Activated CD4-positive, alpha-beta T cell treated with anti-CD3 and anti-CD28 coated beads for 24 hours (primary cell): Measurements from ENCODE around the gene SLX4IP.

Source experiments
- DNase-seq, 2 donors: peaks; one replicate each; pipeline ENCODE4 v3.0.0-alpha.2; 2020; ENCODE audit warnings: low read depth in 2 of 2

The SLX4IP gene

DNA sequence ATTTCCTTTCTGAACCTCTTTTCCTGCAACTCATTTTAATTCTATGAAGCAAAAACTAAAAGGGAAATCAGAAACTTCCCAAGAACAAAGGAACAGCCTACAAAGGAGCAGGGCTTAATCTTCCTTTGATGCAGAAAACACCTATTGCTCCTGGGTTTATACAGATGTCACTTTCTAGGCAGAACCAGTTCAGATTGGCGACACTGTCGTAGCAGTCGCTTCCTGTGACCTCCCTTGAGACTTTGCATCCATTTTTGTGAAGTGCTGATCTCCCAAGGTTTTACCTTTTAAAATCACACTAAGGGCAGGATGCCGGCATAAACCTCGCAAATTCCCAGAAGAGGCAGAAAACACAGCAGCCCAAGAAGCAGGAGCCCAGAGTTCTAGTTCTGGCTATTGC is 198.6 kb downstream of the SLX4IP start:
- DNase-seq: no peak

DNA sequence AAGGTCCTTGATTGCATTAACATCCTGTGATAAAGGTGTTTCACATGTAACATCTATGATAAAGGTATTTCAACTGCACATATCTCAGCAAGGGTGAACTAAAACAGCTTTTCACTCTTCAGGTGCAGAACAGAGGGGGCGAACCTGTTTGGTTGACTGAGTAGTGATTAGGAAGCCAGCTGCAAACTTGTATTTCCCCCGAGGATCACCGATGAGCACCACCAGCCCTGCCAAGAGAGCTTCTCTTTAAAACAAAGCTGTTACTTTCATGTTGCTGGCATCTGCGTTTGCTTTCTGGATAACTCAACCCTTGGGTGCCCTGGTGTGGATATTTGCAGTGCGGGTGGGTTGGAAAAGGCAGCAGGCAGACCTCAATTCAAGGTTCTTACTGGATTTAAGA is 199.1 kb downstream of the SLX4IP start:
- DNase-seq: no peak

DNA sequence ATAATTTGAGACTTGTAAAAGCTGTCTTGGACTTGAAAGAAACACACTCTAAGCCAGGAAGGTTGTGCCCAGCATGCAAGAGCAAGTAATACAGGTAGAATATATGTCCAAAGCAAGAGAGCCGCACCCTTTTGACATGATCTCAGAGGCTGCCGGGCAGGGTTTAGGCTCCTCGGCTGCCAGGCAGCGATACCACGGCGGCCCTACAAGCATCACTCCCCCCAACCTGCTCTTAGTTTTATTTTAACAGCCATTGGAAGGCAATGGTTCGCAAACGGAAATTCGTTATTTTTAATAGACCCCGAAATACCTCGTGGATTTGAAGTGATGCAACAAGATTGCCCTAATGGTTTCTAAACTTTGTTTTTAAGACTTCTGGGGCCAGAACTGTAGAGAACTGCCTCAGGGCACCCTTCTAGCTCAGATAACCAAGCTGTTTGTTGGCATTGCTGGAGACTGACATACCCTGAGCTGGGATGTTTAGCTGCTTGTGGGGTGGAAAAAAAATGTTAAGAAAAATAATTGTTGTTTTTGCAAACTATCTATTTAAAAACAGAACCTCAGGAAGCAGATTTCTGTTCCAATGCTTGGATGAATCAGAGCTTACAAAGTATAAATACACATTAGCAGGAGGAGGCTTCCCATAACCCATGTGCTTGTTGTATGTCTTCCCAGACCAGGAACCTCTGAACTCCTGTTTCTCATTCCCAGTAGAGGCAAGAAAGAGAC is 199.7 kb downstream of the SLX4IP start:
- no peak for DNase-seq

DNA sequence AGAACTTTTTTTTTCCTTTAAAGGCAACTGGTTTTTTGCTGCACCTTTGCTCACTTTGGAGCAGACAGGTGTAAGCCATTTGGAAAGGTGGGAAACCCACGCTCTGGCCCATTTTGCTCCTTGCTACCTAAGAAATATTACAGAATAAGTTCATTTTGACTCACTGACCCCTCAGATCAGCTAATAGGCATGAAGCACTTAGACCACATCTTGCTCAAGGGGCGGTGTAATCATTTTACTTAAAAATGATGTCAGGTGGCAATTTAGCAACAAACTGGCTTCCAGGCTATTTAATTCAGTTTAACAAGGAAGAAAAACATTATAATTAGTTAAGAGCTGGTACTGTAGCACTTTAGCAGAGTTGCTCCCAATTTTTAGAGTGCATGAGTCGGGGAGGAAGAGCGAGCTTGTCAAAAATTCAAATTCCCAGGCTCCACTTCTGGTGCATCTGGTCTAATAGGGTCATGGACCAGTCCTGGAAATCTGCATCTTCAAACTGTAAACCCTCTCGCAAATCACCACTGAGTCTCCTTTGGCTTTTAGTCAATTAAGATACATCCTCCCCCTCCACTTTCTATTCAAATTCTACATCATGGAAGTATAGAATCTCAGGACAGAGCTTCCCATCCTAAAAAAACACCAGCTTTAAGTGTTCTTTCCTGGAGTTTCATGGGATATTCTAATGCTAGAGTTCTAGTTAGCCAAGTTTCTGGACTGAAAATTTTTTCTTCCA is 200.5 kb downstream of the SLX4IP start:
- no peak for DNase-seq

DNA sequence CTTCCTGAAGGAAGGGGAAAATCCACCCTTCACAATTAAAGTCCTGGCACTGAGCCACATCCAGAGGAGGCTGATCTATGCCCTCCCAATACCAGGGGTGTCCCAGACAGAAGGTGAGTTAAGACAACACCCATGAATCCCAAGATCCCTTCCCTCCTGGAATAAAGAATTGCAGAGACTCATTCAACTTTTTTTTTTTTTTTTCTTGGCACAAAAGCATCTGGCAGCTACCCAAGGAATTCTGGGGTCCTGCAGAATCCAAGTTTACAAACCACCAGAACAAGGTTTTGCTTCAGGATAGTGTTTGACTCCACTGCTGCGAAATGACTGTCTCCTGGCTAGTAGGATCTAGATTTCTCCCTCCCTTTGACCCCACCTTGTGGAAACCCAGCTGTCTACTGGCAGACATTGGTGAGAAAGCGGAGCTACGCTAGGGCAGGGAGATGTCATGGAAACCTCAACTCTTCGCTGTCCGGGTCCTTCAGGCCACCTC is 201.3 kb downstream of the SLX4IP start:
- no peak for DNase-seq

DNA sequence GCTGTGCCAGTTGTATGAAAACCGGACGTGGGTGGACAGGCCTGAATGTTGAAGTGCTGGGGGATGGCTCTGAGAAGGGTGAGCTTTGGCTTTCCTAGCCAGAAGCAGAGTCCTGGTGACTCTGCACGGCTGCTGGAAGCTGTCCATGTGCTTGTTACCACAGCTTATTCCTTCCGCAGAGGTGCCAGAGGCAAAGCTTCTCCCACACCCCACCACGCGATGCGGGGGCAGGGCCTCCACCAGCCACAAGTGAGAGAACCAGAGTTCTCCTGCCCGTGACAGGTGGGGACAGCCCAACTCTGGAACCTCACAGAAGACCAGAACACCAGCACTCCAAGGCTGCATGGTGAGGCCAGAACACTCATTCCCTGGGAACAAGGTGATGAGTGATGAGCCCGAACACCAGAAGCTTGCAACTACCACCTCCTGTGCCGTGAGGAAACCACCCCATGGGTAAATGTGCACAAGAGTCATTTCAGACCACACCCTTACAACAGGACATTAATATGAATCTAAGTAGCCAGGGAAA is 202.0 kb downstream of the SLX4IP start:
- no peak for DNase-seq

DNA sequence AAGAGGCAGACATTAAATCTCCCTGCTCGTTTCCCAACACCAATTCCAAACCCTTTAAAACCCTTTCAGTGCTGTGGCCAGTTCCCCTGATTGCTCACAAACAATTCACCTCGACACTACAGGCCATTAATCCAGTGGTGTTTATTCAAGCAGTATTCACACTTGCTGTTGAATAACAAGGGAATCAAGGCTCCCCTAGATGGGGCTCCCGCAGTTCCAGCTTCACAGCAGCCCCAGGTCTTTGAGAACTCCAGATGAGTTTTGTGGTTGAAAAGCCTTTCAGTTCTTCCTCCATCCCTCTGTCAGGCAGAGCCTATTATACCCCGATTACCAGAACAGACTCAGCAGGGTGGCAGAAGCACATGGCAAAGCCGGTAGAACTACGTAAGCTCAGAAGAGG is 202.5 kb downstream of the SLX4IP start:
- DNase-seq: no peak

DNA sequence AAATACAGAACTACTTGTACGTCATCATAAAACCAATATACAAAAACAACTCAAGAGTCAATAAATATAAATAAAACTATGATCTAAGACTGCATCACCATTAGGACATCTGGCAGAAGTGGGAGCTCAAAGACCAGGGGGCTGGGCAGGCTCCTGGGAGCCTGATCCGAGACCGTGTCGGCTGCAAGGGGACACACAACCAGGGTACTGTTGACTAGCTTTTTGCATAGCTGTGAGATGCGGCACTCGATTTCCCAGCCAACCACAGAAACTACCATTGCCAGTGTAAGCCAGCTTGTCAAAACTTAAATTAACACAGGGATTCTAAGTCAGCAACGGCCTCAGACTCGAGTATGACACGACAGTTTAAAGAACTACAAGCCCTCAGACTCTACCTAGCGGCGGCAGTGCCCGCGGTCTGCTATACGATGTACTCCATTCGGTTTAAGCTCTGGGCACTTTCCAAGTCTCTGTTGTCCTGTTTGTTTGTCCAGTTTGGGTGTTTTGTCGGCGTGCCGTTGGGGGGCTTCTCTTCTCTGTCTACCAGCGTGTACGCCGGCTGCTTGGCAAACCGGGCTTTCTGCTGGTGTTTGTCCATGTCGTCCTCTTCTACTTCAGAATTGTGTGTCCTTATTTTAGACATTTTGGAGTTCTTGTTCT is 204.1 kb downstream of the SLX4IP start:
- DNase-seq: no peak

DNA sequence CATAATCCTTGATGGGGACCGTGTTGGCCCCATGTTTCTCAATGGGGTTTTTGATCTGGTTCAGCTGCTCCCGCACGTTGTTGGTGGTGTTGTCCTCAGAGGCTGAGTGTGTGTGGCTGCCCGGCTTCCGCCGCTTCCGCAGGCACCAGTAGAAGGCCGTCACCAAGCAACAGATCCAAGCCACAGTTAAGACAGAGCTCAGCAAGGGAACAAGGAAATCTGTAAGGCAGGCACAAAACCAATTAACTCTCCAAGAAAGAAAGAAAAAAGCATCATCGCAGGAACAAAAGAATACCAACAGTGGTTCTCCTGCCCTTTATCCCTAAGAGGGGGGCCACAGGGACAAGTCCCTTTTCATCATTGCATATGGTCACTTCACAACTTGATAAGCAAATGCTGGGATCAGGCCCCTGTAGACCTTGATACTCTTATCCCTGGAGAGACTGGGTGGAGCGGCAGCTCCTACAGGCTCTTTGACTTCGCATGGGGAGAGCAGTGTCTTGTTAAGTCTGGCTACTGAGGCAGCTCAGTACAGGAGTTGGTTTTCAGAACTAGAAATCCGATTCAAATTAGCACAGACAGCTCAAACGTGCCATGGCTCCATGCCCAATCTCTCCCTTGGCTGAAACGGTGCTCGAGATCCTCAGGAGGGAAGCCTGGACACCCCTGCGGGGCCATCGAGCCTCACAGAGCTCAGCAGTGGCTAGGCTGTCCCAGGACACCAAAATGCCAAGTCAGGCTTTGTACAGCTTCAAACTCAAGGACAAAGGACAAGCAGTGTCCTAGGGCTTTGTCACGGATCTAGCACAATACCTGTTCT is 204.8 kb downstream of the SLX4IP start:
- DNase-seq: no peak

DNA sequence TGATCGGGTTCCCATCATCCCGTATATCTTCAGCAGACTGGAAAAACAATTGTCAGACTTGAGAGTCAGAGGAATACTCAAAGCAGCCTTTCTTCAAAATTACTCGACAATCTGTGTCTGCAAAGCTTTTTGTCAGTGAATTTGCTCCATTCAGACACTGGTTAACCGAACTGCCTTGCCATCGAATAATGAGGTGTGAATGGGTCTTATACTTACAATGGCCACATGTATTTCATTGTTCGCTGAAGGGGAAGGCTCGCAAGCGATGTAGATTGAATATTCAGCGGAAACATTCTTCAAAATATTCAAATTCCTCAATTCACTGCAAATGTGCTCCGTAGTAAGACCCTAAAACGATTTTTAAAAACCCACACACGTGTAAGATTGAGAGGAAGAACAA is 205.8 kb downstream of the SLX4IP start:
- DNase-seq: no peak

DNA sequence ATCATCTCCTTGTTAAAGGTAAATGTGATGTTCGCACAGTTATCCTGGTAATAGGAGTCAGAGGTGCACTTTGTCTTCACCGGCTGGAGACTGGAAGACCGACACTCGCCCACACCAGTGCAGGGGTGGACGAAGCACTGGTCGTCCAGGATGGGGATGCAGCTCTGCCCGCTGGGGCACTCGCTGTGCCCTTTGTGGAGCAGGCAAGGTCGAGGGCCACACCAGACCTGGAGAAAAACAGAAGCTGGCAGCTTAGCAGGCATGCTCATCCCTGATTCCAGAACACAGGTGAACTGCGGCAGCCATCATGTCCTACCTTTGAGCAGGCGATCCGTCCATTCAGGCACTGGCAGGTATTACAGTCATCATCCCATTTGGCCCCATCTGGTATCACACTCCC is 206.4 kb downstream of the SLX4IP start:
- no peak for DNase-seq

DNA sequence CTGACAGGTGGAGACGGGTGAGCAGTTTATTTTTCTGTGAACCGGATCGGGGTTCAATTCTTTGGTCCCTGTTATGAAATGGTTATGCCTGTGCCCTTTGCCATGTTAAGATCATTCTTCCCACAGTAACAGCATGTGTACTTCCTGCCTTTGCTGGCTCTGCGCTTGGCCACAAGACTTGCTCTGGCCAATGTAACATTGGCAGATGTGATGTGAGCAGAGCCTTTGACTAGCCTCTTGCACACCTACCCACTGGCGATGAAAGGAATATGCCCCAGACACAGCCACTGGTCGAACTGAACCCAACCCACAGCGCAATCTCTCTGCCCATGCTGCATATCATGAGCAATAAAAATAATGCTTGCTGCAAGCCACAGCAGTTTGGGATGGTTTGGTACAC is 206.8 kb downstream of the SLX4IP start:
- DNase-seq: no peak

DNA sequence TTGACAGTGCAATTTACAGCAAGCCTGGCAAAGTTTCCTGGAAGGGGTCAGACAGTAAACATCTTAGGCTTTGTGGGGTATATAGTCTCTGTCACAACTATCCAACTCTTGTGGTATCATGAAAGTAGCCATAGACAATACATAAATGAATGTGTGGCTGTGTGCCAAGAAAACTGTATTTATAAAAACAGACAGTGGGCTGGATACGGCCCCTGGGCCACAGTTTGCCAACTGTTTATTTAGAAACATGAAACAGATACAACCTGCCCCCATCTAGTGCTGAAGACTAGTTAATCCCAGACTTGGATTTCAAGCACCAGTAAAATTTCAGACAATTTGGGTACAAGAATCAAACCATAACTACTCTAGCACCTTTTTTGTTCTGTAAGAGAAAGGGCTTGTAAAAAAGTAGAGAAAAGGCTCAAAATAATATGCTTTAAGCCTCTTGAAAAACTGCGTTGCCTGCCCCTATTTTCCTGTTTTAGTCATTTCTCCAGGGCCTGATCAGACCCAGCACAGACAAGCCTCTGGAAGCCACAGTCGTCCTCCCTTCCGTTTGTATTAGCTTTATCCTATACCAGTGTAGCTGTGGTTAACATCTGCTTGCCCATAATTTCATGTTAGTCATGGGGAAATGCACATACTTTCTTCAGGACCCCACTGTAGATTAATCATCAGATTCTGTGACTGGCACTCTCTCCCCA is 207.9 kb downstream of the SLX4IP start:
- no peak for DNase-seq

DNA sequence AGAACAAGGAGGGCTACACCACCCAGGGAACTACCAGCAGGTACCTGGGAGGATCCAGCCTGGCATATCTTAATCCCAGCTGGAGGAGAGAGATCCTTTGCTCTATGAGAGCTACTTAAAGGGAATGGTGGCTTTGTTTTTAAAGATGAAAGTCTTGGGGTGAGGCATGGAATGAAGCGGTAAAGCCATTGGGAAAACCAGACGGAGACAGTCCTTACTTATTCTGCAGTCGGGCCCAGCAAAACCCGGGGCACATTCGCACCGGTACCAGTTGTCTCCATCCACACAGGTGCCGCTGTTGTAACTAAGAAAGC is 208.4 kb downstream of the SLX4IP start:
- no peak for DNase-seq

DNA sequence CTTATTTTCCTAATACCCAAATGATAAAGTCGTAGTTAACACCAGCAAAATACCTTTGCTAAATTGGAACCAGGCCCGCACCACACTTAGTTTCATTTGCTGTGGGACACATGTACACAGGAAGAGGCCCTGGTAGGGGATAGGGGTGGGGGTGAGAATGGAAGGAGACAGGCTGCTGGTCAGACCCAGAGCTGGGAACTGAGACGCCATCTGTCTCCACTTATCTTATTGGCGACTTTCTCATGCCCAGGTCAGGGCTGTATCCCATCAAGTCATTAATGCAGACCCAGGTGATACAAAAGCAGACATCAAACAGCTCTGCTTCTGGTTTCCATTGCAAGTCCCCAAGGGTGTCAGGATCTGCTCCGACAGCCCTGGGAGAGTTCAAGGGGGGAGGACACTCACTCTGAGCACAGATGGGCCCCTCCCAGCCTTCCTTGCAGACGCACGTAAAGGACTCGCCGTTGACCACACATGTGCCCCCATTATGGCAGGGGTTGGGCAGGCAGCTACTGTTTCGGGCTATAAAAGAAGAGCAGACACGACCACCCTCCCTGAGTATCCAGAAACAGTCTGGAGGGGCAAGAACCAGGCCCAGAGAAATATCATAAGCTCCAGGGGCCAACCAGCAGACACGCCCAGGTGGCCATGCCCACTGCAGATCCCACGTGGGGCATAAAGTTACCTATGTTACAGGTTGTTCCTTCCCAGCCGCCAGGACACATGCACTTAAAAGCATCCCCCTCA is 209.5 kb downstream of the SLX4IP start:
- DNase-seq: no peak

DNA sequence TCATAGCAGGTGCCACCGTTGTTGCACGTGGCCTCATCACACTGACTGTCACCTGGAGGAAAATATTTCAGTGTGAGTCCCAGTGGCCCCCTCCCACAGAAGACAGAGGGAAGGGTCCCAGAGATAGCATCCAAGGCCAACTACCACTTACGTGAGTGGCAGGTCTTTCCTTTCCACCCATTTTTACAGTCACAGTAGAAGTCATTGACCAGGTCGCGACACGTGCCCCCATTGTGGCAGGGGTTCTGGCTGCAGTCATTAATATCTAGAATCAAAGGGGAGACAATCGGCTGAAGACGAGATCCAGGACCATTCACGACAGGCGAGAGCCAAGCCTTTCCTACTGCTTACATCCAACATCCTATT is 210.1 kb downstream of the SLX4IP start:
- DNase-seq: no peak

DNA sequence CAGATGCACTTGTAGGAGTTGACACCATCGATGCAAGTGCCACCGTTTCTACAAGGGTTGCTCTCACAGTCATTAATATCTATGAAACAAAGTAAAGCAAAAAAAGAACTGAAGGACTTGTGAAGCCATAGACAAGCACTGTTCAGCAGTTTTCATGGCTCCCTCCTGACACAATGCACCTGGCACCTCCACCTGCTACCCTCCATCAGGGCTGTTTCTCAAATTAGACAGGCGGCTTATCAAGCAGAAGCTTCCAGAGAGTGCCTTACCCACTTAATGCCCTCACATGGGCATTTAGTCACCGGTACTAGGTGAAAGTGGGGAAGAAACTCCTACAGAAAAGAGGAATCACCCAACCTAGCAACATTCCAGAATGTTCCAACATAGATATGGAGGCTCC is 210.9 kb downstream of the SLX4IP start:
- DNase-seq: no peak

DNA sequence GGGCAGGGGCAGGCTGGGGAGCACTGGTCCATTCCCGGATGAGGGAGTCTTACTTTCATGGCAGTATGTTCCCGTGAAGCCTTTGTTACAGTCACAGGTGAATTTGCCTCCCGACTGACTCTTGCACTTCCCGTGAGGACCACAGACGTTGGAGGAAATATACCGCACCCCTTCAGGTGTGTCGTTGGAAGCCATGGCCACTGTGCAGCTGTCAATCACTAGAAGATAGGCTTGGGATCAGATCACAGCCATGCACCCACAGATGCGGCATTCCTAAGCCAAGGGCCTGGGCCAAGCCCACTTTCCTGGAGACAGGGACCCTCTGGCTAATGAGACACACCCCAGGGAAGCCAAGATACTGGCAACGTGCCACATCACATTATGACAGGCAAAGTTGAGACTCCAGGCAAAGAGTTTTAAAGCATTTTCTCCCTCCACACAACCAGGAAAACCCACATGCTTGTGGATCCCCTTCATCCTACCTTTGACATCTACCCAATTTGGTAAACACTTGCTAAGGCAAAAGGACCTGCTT is 211.8 kb downstream of the SLX4IP start:
- DNase-seq: no peak

DNA sequence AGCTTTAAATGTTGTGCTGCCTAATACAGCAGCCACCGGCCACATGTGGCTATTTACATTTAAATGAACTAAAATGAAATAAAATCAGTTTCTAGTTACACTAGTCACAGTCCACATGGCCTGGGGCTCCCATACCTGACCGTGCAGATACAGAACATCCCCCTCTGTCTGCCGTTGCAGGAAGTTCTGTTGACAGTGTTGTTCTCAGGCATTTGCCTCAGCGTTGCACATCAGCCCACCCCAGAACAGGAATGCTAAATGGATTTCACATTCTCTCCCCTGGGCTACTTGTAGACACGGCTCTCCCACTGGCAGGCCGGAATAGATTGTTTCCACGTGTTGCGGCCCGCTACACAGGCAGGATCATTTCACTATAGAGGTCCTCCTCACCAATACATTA is 212.4 kb downstream of the SLX4IP start:
- DNase-seq: no peak

DNA sequence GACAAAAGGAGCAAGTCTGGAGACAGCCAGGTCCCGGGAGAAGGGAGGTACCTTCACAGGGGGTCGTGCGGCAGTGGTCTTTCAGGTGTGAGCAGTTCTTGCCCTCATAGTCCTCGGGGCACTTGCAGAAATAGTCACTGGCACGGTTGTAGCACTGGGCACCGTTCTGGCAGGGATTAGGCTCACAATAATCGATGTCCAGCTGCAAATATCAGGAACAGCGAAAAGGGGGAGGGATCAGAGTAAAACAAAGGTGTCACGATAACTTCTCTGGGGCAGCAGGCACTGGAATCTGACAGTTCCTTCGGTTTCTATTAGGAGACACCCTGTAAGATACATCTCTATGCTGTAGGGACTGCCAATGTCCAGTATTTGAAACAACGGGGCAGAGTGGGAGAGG is 212.8 kb downstream of the SLX4IP start:
- DNase-seq: no peak
